ENCODE data around the gene ZNF837.
A peak's percentile ranks its signal among the peaks of the same experiment; 100 is the strongest.

Gene ZNF837

DNA sequence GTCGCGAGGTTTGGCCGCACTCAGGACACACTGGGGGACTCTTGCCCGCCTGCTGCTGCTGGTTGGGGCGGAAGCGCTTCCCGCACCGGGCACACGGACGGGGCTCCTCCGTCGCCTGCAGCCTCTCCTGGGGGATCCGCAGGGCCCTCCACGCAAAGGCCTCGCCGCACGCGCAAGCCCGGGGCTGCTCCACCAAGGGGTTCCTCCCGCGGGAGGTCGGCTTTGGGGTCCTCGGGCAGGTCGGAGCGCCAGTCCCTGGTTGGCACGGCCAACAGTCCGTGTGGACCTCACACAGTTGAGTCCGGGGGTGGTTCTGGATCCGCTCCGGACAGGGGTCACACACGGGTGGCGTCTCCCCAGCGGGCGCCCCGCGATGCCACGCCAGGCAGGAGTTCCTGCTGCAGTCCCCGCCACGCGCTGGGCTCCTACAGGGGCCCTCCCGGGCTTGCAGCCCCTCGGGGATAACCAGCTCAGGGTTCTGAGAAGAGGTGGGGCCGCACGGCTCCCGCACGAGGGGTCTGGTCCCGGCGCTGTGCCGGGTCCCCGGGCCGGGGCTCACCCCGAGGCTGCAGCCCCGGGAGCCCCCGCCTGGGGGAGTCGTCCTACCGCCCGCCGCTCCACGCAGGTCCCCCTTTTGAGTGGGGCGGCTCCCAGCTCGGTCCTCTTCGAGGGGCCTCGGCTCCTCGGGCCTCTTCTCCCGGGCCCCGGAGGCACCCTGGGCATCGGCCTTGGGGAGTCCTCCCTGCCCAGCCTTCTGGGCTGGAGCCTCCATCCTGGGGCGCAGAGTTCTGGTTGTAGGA is 12.1 kb downstream of the ZNF837 start:
- no peak for DNase-seq

DNA sequence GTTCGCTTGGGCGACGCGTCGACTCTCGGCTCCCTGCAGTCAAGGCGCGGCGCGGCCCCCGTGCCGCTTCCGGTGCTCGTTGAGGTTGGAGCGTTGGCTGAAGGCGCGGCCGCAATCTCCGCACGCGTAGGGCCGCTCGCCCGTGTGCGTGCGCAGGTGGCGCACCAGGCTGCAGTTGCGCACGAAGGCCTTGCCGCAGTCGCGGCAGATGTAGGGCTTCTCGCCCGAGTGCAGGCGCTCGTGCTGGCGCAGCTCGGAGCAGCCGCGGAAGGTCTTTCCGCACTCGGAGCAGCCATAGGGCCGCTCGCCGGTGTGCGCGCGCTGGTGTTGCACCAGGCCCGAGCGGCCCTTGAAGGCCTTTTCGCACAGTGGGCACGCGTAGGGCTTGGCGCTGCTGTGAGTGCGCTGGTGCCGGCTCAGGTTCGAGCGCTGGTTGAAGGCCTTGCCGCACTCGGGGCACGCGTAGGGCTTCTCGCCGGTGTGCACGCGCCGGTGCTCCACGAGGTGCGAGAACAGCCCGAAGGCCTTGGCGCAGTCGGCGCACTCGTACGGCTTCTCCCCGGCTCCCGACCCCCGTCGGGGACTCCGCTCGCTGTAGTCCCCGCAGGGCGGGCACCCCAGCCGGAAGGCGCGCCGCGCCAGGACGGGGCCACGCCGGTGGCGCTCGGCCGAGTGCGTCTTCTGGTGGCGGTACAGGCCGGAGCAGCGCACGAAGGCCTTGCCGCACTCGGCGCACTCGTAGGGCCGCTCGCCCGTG is 13.0 kb downstream of the ZNF837 start:
- DNase-seq: no peak

DNA sequence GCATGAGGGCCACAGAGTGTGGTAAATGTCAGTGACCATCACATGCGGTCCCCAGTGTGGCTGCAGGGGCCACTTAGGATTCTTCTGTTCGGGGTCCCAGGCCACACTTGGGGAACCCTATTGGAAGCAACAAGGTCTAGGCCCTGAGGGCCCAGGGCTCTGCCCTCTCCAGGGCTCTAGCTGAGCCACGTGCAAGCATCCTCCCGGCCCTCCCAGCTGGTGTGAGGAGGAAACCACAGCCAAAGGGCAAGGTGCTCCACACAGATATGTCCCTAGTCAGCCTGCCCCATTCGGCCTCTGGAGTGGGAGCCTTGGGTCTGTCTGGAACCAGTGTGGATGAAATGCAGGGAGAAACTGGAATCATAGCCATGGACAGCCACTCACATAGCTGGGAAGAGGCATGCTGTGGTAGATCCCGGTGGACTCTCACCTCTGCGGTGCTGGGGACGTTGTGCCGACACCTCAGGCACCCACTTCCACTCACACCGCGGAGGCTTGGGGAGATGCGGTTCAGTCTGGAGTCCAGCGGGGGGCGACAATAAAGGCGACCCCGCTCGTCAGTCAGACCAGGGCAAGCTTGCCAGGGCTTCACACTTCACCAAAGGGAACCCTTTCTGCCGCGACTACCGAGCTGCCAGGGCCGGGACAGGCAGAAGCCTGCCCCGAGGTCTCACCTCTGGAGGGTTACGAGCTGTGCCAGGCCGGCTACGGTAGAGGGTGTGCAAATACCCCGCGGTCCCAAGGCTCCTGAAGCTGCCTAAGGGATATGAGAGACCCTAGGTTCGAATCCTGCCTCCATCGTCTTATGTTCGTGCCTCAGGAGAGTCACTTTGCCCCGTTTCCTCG is 14.0 kb downstream of the ZNF837 start:
- DNase-seq: no peak

DNA sequence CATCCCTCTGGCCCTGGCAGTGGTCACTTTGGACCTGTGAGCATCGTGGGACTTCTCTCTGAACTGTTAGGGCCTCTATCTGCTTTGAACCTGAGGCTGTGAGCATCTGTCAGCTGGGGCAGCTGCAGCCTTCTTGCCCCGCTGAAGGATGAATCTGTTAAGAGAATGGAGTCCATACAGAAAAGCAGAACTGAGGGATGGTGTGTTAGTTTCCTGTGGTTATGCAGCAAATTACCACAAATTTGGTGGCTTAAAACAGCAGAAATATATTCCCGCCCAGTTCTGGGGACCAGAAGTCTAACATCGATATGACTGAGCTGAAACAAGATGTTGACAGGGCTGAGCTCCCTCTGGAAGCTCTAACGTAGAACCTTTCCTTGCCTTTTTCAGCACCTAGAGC is 16.7 kb downstream of the ZNF837 start:
- no peak for DNase-seq

DNA sequence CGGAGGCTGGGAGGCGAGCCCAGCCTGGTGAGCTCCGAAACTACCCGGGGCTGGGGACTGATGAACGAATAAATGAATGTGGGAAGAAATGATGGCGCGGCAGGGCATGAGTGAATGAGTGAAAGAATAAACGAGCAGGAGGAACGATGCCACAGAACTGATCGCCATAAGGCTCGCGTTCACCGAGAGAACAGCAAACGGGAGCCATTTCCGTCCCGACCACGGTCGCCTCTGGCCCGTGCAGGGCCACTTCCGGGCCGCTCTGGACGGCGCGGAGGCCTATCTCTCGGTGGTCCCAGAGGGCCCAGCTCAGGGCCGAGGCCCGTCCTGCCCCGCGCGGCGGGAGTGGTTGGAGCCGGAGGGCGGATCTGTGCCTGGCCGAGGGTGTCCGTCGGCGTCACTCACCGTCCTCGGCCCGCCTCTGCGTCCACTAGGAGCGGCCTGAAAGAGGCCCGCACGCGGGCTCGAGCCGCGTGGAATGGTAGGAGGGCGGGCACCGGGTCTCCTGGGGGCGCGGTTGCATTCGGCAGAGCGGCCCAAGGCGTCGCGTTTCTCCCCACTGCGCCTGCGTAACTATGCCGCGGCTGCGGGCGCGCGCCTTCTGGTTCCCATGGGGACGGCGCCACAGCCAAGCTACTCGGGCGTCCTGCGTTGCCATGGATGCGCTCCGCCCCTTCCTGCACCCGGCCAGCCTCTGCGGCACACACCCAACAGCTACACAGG is 18.4 kb downstream of the ZNF837 start, which contains the start of gene ZNF497:
Gene ZNF497, minus strand, starts transcription at position 480 of the 723 bp plus-strand sequence. CDS start 5,116 bp downstream, outside the sequence.
- peak; percentile 97 for DNase-seq

DNA sequence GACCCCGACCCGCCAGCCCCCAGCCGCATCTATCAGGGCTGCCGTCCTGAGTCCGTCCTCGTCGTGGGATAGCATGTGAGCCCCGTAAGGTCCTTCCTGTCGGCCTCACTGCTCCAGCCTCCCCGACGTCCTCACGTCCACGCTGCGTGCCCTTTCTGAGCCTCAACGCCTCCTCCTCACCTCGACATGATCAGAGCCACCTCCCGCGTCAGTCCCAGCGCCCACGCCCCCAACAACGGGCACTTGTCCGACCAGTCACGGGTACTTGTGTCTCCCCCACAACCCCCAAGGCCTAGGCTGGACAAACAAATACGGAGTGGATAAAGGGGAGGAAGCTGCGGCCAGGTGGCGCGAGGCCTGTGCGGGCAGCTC is 18.9 kb downstream of the ZNF837 start:
- DNase-seq: peak; percentile 51

- no peak for DNase-seq
Observed at GRCh38 chr19:58357481-58358145, 23.2 kb downstream of the ZNF837 start.

DNA sequence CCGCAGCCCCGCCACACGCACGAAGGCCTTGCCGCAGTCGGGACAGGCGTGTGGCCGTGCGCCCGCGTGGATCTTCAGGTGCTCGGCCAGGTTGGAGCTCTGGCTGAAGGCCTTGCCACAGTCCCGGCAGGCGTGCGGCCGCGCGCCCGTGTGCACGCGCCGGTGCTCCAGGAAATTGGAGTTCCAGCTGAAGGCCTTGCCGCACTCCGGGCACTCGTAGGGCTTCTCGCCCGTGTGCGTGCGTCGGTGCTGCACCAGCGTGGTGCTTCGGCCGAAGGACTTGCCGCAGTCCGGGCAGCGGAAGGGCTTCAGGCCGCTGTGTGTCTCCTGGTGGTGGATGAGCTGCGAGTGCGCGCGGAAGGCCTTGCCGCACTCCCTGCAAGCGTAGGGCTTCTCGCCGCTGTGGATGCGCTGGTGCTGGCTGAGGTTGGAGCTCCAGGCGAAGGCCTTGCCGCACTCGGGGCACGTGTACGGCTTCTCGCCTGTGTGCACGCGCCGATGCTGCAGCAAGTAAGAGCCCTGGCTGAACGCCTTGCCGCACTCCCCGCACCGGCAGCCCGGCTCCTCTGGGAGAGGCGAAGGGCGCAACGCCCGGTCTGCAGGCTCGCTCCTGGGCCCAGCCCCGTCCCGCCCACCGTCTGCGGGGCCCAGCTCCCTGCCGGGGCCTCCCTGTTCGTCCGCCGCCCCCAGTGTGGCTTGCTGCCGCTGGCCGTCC is 23.9 kb downstream of the ZNF837 start:
- DNase-seq: peak; percentile 12

DNA sequence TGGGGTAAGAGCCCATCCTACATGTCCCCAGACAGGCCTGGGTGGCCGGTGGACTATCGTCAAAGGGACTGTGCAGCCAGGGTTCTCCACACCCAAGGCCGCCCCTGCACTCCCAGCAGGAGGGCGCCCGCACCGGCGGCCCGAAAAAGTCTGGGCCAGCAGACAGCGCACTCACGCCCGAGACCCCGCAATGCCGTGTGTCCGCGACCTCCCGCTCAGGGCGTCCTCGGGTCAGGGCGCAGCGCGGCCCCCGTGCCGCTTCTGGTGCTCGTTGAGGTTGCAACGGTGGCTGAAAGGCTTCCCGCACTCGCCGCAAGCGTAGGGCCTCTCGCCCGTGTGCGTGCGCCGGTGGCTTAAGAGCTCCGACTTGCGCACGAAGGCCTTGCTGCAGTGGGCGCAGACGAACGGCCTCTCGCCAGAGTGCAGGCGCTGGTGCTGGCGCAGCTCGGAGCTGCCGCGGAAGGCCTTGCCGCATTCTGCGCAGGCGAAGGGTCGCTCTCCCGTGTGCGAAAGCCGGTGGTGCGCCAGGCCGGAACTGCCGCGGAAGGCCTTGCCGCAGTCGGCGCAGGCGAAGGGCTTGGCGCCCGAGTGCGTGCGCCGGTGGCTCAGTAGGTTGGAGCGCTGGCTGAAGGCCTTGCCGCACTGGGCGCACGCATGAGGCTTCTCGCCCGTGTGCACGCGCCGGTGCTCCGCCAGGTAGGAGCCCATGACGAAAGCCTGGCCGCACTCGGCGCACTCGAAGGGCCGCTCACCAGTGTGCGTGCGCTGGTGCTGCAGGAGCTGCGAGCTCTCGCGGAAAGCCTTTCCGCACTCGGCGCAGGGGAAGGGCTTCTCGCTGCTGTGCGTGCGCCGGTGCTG is 24.7 kb downstream of the ZNF837 start:
- DNase-seq: peak; percentile 25

DNA sequence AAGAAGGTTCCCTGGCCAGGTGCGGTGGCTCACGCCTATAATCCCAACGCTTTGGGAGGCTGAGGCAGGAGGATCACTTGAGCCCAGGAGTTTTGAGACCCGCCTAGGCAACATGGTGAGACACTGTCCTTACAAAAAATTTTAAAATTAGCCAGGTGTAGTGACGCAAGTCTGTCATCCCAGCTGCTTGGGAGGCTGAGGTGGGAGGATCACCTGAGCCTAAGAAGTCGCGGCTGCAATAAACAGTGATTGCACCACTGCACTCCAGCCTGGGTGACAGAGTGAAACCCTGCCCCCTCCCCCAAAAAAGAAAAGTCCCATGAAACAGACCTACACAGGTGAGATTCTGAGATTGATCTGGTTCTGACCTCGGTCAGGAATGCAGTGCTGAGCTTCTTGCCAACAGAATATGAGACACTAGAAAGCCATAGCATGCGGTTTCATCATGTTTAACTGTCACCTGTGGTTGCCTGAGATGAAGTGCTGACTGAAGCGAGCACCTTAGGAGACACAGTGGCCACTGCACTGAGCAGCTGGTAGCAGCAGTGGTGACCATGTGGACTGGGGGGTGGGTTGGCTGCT is 25.5 kb downstream of the ZNF837 start:
- no peak for DNase-seq

- no peak for DNase-seq
Observed at GRCh38 chr19:58354478-58355030, 26.3 kb downstream of the ZNF837 start.

- DNase-seq: no peak
Observed at GRCh38 chr19:58353717-58354477, 26.9 kb downstream of the ZNF837 start.

DNA sequence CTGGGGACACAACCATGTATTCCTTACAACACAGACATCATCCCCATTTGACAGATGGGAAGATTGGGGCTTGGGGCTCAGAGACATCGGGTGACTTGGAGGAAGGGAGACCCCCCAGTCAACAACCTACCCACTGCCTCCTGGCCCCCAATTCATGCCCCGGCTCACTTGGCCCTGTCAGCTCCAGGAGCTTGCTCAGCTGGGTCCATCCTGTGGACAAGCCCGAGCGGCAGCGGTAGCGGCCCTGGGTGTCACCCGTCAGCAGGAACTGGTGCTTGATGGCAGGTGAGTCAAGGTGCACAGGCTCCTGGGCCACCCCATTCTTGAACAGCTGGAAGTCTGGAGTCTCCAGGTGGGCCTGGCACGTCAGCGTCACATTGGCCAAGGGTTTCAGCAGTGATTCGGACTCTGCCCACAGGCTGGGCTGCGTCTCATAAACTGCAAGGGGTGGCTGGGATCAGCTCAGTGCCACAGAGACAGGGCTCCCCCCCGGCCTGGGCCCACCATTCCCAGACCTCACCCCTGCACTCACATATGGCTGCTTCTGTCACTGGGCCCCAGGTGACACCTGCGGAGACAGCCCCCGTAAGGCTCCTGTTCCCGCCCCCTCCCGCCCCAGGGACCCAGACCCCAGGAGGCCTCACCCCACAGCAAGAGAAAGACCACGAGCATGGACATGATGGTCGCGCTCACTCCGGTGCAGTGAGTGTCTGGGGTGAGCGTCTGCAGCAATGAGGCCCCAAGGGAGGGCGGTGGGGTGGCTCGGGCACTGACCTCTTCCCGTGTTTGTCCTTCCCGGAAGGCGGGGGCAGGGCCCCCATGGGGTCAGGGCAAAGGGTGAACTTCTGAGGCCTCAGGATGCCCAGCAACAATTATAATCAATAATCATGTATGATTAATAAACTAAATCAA is 27.8 kb downstream of the ZNF837 start, which contains the start of gene A1BG:
Gene A1BG, minus strand, starts transcription at position 733 of the 912 bp plus-strand sequence. Its CDS starts 55 bp downstream, at position 678.
- DNase-seq: no peak

GRCh38 chr19:58351990-58352755 is 28.7 kb downstream of the ZNF837 start:
- DNase-seq: no peak

- no peak for DNase-seq
Observed at GRCh38 chr19:58351558-58351878, 29.3 kb downstream of the ZNF837 start.

DNA sequence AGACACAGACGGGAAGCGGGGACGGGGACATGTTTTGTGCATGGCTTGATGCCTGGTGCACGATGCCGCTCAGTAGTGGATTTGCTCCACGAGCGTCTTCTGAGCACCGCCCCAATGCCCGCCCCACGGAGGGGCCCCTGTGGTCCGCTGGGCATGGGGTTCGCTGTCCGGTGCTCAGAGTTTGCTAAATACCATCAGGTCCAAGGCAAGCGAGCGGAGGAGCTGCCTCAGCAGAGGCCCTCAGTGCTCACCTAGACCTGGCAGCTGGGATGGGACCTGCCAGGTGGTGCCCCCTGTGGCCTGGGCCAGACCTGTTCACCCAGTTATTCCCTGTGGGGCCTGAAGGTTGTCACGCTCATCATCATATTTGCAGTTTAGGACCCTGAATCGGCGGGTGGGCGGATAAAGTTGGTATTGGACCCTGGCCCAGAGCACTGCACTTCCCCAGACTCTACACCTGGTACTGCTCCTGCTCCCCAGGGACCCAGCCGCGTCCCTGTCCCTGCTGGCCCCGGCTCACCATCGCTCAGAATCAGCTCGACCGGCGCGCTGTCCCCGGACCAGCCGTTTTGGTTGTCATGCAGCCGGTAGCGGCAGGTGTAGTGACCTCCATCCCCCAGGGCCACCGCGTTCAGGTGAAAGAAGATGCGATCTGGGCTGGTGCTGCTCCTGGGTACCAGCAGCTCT is 29.8 kb downstream of the ZNF837 start:
- no peak for DNase-seq

All from fibroblast of skin of scalp (primary cell).